HepG2 (cell line): ENCODE results near the gene GNMT. TPM values are rescaled to one million over a fixed set of nuclear protein-coding genes. Genes with fewer than 3 reads are reported as not detected.

Source experiments
- AKNA ChIP-seq: sonication (generic); formaldehyde crosslinking; IDR thresholded peaks from 2 replicates; pipeline ENCODE4 v1.4.0; 2020; ENCODE audit warnings: missing genetic modification reagents, borderline replicate concordance
- ARID4A ChIP-seq: sonication (generic); formaldehyde crosslinking; IDR thresholded peaks from 2 replicates; pipeline ENCODE4 v1.5.0; 2020; ENCODE audit warnings: mild to moderate bottlenecking, missing genetic modification reagents, borderline replicate concordance
- BCL6 ChIP-seq: IDR thresholded peaks from 2 replicates; pipeline ENCODE4 v1.6.1; 2016; ENCODE audit warnings: missing genetic modification reagents, missing compliant biosample characterization
- CSRNP1 ChIP-seq: sonication (generic); formaldehyde crosslinking; IDR thresholded peaks from 2 replicates; pipeline ENCODE4 v1.8.1; 2023; ENCODE audit warnings: mild to moderate bottlenecking, missing genetic modification reagents
- FLYWCH1 ChIP-seq: sonication (generic); formaldehyde crosslinking; IDR thresholded peaks from 2 replicates; pipeline ENCODE4 v1.8.1; 2023; ENCODE audit warnings: mild to moderate bottlenecking, missing genetic modification reagents
- FOSL1 ChIP-seq: sonication (generic); formaldehyde crosslinking; IDR thresholded peaks from 2 replicates; pipeline ENCODE4 v1.9.0; 2021; ENCODE audit warnings: missing genetic modification reagents, borderline replicate concordance
- MAFG ChIP-seq: sonication (generic); formaldehyde crosslinking; IDR thresholded peaks from 2 replicates; pipeline ENCODE4 v1.5.1; 2020; ENCODE audit warnings: mild to moderate bottlenecking, missing genetic modification reagents
- MEIS1 ChIP-seq: sonication (generic); formaldehyde crosslinking; IDR thresholded peaks from 2 replicates; pipeline ENCODE4 v1.9.0; 2021; ENCODE audit warnings: mild to moderate bottlenecking, missing genetic modification reagents, moderate library complexity, borderline replicate concordance
- MIXL1 ChIP-seq: IDR thresholded peaks from 2 replicates; pipeline ENCODE4 v1.6.1; 2016
- NAIF1 ChIP-seq: sonication (generic); formaldehyde crosslinking; IDR thresholded peaks from 2 replicates; pipeline ENCODE4 v1.5.0; 2020; ENCODE audit warnings: mild to moderate bottlenecking, missing genetic modification reagents, borderline replicate concordance
- SOX13 ChIP-seq, 3 experiments: fragments of 450-650 bp in 1 of 3; sonication (generic) in 1 of 3; formaldehyde crosslinking in 1 of 3; IDR thresholded peaks in 2 of 3; conservative IDR thresholded peaks in 1 of 3; 2 replicates each; pipeline versions ENCODE4 v1.5.0 to v1.6.1; 2016 to 2020; ENCODE audit warnings: antibody characterized with exemption in 1 of 3, mild to moderate bottlenecking in 1 of 3, missing compliant biosample characterization in 1 of 3, missing genetic modification reagents in 1 of 3, moderate library complexity in 1 of 3
- TCF12 ChIP-seq, 2 experiments: fragments of 450-650 bp in 1 of 2; sonication (generic) in 1 of 2; formaldehyde crosslinking in 1 of 2; IDR thresholded peaks; 2 replicates each; pipeline versions ENCODE4 v1.6.1 to v1.8.0; 2017 to 2022; ENCODE audit warnings: antibody characterized with exemption in 1 of 2, mild to moderate bottlenecking in 1 of 2, missing genetic modification reagents in 1 of 2, moderate library complexity in 1 of 2
- THRA ChIP-seq: sonication (generic); formaldehyde crosslinking; IDR thresholded peaks from 2 replicates; pipeline ENCODE4 v1.4.0; 2020; ENCODE audit warnings: missing genetic modification reagents, borderline replicate concordance
- TOE1 ChIP-seq: sonication (generic); formaldehyde crosslinking; IDR thresholded peaks from 2 replicates; pipeline ENCODE4 v1.4.0; 2020; ENCODE audit warnings: mild to moderate bottlenecking, missing genetic modification reagents
- ZFP62 ChIP-seq: sonication (generic); formaldehyde crosslinking; IDR thresholded peaks from 2 replicates; pipeline ENCODE4 v1.4.0; 2020; ENCODE audit warnings: missing genetic modification reagents
- ZNF33B ChIP-seq: sonication (generic); formaldehyde crosslinking; IDR thresholded peaks from 2 replicates; pipeline ENCODE4 v1.5.1; 2020; ENCODE audit warnings: mild to moderate bottlenecking, missing genetic modification reagents
- ZNF766 ChIP-seq: sonication (generic); formaldehyde crosslinking; IDR thresholded peaks from 2 replicates; pipeline ENCODE4 v1.5.0; 2020; ENCODE audit warnings: missing genetic modification reagents, borderline replicate concordance
- ZNF776 ChIP-seq: sonication (generic); formaldehyde crosslinking; IDR thresholded peaks from 2 replicates; pipeline ENCODE4 v1.4.0; 2020; ENCODE audit warnings: mild to moderate bottlenecking, missing genetic modification reagents
- polyA plus RNA-seq, 8 experiments: library from polyadenylated mRNA; depleted of rRNA in 3 of 8; stranded (reverse) in 7 of 8; unstranded in 1 of 8; fragments of >200 nt; fragmentation: Illumina TruSeq in 4 of 8; extraction: Trizol in 4 of 8; gene quantifications; 2 replicates each; pipeline versions ENCODE4 v1.2.1 to v1.2.3, GENCODE V29; 2011 to 2016; ENCODE audit warnings: low read depth in 4 of 8, missing spikeins in 1 of 8, mixed read lengths in 1 of 8; ENCODE audit not compliant: insufficient read depth in 1 of 8
- total RNA-seq, 5 experiments: library from RNA; depleted of rRNA; stranded (reverse); fragments of >200 nt; fragmentation: Illumina TruSeq; extraction: Trizol; gene quantifications; 2 replicates each; pipeline ENCODE4 v1.2.3, GENCODE V29; 2016; ENCODE audit warnings: low read depth in 1 of 5

The GNMT gene
- total and polyA plus RNA-seq, 2 of the 13 experiments (the other 11 are each of a cell fraction or from before 2014, with no cell fraction given): 2.8 to 7.0 TPM

GRCh38 chr6:42939810-42940167 is 20.8 kb upstream of the GNMT start (continued):
- no peak for TF ChIP-seq AKNA (CRISPR knock-in tag)
- TF ChIP-seq MAFG: no peak
- TF ChIP-seq FOSL1 (CRISPR knock-in tag): no peak
- TF ChIP-seq TOE1 (CRISPR knock-in tag): no peak
- no peak for TF ChIP-seq TCF12 (IDR thresholded peaks at IDR 0.05)
- TF ChIP-seq TCF12 (CRISPR knock-in tag; IDR thresholded peaks at IDR 0.05): no peak
- no peak; the same call in 1 of the 2 replicates for TF ChIP-seq FLYWCH1 (CRISPR knock-in tag)
- TF ChIP-seq ZFP62: no peak
- no peak for TF ChIP-seq BCL6 (CRISPR knock-in tag)
- no peak for TF ChIP-seq THRA
- TF ChIP-seq MEIS1 (CRISPR knock-in tag): 0 out of 2 replicates have a peak, but pooled peaks have one; percentile 5
- no peak for TF ChIP-seq ZNF766 (CRISPR knock-in tag)
- no peak for TF ChIP-seq NAIF1 (CRISPR knock-in tag)
- no peak for TF ChIP-seq ZNF776 (CRISPR knock-in tag)
- TF ChIP-seq SOX13 (IDR thresholded peaks at IDR 0.05): 0 out of 2 replicates have a peak, but pooled peaks have one; percentile 8
- TF ChIP-seq SOX13 (CRISPR knock-in tag; conservative IDR thresholded peaks at IDR 0.05 in 1 of 2, IDR thresholded peaks at IDR 0.05 in 1 of 2): no peak
- no peak for TF ChIP-seq ARID4A
- TF ChIP-seq ZNF33B (CRISPR knock-in tag): no peak
- TF ChIP-seq MIXL1: no peak
- no peak for TF ChIP-seq CSRNP1 (CRISPR knock-in tag)
